Inflammatory macrophage (primary cell): Measurements from ENCODE around the gene MAGED1.
"Not testable (repeated sequence)": the region's sequence is repeated elsewhere in the genome, so short reads cannot be mapped to it uniquely, and the experiment has no call there.

Experiments used
- DNase-seq, 2 donors: peaks; one replicate each; pipeline ENCODE4 v3.0.0-alpha.2; 2020 to 2022

Gene MAGED1

GRCh38 chrX:51894697-51895336 is 1.4 kb downstream of the MAGED1 start:
- DNase-seq: no peak

- no peak for DNase-seq
These were observed 3.2 kb downstream of the MAGED1 start for GRCh38 chrX:51896626-51897025.

- no peak for DNase-seq
These were observed 6.3 kb downstream of the MAGED1 start for GRCh38 chrX:51899741-51900140.

DNA sequence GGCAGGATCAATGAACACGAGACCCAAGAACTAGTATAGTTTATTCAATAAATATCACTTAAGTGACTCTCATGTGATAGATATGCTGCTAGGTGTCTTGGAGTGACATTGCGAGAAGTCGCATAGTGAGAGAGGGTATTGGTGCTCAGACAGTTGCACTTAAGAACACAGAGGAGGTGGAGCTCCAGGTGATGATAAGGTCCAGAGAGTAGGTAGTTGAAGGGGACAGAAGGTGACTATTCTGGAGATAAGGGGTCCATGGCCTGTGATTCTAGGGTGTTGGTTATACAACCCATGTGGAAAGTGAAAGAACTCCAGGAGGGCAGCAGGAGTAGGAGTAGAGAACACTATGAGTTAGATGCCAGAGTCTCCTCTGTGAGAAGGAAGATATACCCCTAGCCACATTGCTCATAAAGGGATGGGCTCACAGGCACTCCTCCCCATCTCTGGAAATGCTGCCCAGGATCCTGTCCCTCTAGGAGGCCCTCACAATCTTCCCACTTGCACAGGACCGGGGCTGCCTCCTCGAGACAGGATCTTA is 9.2 kb downstream of the MAGED1 start:
- no peak for DNase-seq

DNA sequence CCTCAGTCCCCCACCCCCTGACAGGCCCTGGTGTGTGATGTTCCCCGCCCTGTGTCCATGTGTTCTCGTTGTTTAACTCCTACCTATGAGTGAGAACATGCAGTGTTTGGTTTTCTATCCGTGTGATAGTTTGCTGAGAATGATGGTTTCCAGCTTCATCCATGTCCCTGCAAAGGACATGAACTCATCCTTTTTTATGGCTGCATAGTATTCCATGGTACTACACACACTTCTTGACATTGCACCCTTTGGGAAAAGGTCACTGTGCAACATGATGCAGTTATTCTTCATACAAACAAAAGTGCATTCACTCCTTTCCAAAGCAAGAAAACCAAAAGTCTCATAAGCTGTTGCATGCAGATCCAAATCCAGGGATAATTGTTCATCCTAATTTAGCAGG is 11.7 kb downstream of the MAGED1 start:
- DNase-seq: not testable (repeated sequence)

GRCh38 chrX:51905711-51906110 is 12.3 kb downstream of the MAGED1 start:
- no peak for DNase-seq

DNA sequence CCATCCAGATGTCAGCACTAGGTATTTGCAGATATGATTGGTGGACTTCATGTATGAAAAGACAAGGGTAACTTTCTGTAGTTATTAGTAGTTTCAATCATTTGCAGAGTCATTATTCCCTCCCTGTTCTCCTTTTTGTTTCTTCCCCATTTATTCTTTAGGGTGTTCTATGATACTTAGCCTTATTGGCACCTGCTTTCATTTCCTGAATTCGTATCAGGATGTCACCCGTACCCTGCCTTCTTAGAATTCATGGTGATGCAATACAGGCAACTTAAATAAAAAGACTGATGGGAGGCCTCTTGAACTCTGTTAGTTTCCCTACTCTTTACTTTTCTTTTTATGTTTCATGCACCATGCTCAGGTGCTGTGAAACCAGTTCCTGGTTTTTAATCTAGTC is 24.2 kb downstream of the MAGED1 start:
- DNase-seq: peak in 1 of 2 donors; percentile 40

DNA sequence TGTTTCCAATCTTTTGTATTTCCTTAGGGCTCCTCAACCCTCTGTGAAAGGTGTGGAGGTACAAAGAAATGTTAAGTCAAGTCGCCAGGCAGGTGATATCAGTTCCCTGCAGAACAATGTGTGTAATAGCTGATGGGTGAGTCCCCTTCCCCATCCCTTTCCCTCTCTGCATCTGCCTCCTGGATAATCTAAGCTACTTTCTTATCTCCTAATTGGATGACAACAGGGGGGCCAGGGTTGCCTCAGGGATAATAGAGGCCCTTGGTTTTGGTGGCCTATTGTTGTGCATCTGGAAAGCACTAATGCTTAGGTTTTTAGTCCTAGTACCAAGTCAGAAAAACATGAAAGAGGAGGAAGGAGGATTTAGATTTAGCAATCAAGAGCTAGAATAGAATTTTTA is 29.1 kb downstream of the MAGED1 start:
- no peak for DNase-seq

- no peak for DNase-seq
These were observed 38.2 kb downstream of the MAGED1 start for GRCh38 chrX:51931566-51932150.
